SH-SY5Y (cell line): ENCODE measurements around the gene SPRY4.

Source experiments
- GATA2 ChIP-seq: IDR thresholded peaks from 2 replicates; pipeline ENCODE4 v1.6.1; 2011; ENCODE audit warnings: mild to moderate bottlenecking, low read depth, low read length
- GATA3 ChIP-seq: IDR thresholded peaks from 2 replicates; pipeline ENCODE4 v1.6.1; 2011; ENCODE audit warnings: low read depth, mild to moderate bottlenecking, low read length, moderate library complexity

SPRY4 gene

GRCh38 chr5:142295960-142296860, 28.6 kb downstream of the SPRY4 start:
- TF ChIP-seq GATA3 (no peak), GATA2 (no peak)

- TF ChIP-seq GATA3 (no peak), GATA2 (no peak)
These were observed 29.6 kb downstream of the SPRY4 start for GRCh38 chr5:142295084-142295758.

- TF ChIP-seq GATA3: no peak
- no peak for TF ChIP-seq GATA2
These were observed 31.3 kb downstream of the SPRY4 start for GRCh38 chr5:142293486-142293885.

DNA sequence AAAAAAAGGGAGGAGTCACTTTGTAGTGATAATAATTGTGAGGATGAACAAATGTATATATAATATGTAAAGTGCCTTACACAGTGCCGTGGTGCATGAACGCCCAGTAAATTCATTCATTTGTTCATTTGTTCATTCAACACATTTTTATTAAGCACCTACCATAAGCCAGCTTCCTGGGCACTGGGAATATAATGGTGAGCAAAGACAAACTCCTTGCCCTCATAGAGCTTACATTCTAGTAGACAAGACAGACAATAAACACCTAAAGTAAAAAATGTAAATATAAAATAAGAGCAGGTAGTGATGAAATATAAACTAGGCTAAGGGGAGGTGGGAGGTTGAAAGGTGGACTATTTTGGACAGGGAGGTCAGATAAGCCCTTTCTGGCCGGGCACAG, 32.0 kb downstream of the SPRY4 start:
- TF ChIP-seq GATA2 (no peak), GATA3 (no peak)

DNA sequence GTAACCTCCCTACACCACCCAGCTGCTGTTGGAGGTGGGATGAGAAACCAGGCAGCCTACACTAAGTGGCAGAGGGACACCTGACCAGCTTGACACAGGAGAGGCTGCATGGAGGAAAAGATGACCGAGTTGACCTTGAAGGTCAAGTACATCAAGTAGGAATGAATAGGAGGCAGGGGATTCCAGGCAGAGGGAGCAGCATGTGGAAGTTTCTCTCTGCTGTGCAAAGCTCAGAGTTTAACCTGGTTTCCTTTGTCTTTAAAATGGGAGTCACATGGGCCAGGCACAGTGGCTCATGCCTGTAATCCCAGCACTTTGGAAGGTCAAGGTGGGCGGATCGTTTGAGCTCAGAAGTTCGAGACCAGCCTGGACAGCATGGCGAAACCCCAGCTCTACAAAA, 32.6 kb downstream of the SPRY4 start:
- TF ChIP-seq GATA2: no peak
- TF ChIP-seq GATA3: no peak

GRCh38 chr5:142290577-142291299, 34.1 kb downstream of the SPRY4 start:
- TF ChIP-seq GATA3 (peak; percentile 92), GATA2 (peak; percentile 98)

GRCh38 chr5:142289708-142290576, 34.9 kb downstream of the SPRY4 start:
- no peak for TF ChIP-seq GATA2
- TF ChIP-seq GATA3: no peak

- no peak for TF ChIP-seq GATA2
- TF ChIP-seq GATA3: no peak
These were observed 36.9 kb downstream of the SPRY4 start for GRCh38 chr5:142287973-142288313.

DNA sequence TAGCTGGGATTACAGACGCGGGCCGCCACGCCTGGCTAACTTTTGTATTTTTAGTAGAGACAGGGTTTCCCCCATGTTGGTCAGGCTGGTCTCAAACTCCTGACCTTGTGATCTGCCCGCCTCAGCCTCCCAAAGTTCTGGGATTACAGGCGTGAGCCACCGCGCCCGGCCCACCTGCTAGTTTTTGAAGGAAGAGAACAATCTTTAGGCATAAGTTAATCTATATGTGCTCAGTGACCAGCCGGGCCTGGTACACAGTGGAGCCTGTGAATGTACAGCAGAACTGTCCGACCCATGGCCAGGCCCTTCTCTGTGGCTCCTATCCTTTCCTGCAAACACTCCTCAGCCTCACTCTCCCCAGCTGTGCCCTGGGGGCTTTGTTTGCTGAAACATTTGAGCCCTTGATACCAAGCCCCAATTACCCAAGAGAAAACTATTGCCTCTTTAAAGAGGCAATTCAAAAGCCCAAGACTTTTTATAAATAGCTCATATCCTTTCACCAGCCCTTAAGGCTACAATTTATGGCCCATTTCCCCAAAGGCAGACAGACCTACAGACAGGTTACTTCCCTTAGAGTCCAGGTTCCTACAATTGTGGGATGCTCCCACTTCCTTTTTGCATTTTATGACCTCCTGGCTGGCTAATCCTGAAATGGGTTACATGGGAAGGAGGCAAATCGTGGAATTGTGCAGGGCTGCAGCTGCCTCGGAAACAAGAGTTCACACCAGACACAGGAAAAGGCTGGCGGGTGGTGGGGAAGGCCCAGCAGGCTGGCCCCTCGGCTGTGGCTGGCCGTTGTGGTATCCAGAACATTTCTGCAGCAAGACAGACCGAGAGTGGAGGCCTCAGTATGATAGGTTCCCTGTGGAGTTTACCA, 37.5 kb downstream of the SPRY4 start:
- TF ChIP-seq GATA3 (no peak), GATA2 (no peak)

DNA sequence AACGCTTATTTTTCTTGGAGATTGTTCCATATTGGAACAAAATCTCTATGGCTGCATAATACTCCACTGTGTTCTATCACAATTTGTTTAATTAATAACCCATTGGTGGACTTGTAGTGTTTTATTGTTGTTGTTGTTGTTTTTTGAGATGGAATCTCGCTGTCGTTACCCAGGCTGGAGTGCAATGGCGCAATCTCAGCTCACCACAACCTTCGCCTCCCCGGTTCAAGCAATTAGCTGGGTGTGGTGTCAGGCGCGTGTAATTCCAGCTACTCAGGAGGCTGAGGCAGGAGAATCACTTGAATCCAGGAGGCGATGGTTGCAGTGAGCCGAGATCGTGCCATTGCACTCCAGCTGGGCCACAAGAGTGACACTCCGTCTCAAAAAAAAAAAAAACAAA, 38.7 kb downstream of the SPRY4 start:
- no peak for TF ChIP-seq GATA3
- TF ChIP-seq GATA2: no peak

DNA sequence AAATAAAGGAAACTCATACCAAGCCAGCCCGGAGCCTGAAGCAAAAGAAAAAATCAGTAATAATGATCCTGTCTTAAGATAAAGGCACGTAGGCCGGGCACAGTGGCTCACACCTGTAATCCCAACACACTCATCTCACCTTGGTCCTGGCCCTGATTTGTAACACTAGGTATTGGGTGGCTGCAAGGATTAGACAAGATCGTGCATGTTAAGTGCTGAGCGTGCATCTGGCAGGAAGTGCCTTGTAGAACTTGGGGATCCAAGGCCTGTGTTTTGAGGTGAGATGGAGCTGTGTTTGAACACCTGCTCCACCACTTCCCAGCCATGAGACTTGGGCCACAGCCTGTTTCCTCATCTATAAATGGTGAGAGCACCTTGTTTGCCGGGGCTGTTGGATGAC, 41.5 kb downstream of the SPRY4 start:
- TF ChIP-seq GATA3 (no peak), GATA2 (no peak)

DNA sequence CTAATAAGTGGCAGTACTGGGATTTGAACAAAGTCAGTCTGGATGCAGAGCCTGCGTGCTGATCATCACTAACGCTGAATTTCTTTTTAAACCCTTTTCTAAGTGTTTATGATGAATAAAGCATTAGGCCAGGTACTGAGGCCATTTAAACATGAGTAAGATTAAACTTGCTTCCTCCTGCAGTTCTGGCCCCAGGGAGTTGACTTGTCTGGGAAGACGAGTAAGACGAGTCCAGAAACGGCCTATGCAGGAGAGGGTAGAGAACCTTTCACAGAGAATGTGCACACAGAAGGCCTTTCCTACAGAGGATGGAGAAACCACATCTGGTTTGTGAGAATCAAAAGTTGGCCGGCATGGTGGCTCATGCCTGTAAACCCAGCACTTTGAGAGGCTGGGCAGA, 42.9 kb downstream of the SPRY4 start:
- TF ChIP-seq GATA2 (no peak), GATA3 (no peak)

DNA sequence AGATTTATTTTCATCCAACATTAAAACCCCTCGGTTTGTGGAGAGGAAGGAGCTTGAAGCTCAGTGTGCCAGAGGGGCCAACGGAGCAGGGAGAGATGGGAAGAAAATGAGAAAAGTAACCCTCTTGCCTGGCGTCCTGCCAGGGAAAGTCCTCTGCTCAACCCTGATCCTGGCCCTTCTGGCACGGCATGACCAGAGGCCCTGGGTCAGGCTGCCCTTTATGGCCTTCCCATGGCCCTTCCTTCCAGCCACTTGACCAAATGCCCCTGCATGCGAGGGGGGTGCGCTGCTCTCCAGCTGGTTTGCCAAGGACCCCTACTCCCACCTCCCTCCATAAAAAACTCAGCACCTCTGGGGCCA, 43.8 kb downstream of the SPRY4 start:
- no peak for TF ChIP-seq GATA2
- TF ChIP-seq GATA3: no peak
